Kidney epithelial cell (primary cell): ENCODE measurements around the gene DEDD2. TPM values are rescaled to one million over a fixed set of nuclear protein-coding genes. Genes with fewer than 3 reads are reported as not detected.

Experiments
- DNase-seq: peaks from one replicate; pipeline ENCODE4 v3.0.0-alpha.2; 2010; ENCODE audit warnings: low read depth
- H3K27me3 ChIP-seq: 2 replicates; pipeline ENCODE4 v1.6.0; 2011; ENCODE audit warnings: low read length; ENCODE audit not compliant: control insufficient read depth, insufficient read depth
- H3K36me3 ChIP-seq: 2 replicates; pipeline ENCODE4 v1.5.1; 2011; ENCODE audit warnings: low read length; ENCODE audit not compliant: control insufficient read depth, insufficient read depth
- H3K4me3 ChIP-seq: 2 replicates; pipeline ENCODE4 v1.5.1; 2011; ENCODE audit warnings: low read depth, mild to moderate bottlenecking, control low read depth, low read length
- CTCF ChIP-seq: IDR thresholded peaks from 2 replicates; pipeline ENCODE4 v1.5.1; 2011; ENCODE audit warnings: mild to moderate bottlenecking, moderate library complexity, low read length, control low read depth, inconsistent platforms; ENCODE audit not compliant: insufficient read depth, poor library complexity, severe bottlenecking
- total RNA-seq: library from RNA; depleted of rRNA; stranded (reverse); fragments of >200 nt; gene quantifications from 2 replicates; pipeline ENCODE4 v1.2.3, GENCODE V29; 2015

DEDD2 gene
- total RNA-seq, 1 donor from 2014 or later: 47.3 TPM

- Histone ChIP-seq H3K27me3 (no peaks in the 10 kb centered on the region), H3K4me3 (no peak overlapping the region), H3K36me3 (peaks cover 4% of the 10 kb centered on the region)
- TF ChIP-seq CTCF: no peak
- no peak for DNase-seq
Measured at GRCh38 chr19:42235181-42235580, 17.7 kb upstream of the DEDD2 start.

- H3K4me3 ChIP-seq: no peak overlapping the region
- no peak for DNase-seq
- H3K36me3 ChIP-seq: peaks cover 4% of the 10 kb centered on the region
- no peak for TF ChIP-seq CTCF
- no peaks in the 10 kb centered on the region for H3K27me3 ChIP-seq
Measured at GRCh38 chr19:42234364-42234763, 16.9 kb upstream of the DEDD2 start.

- no peak for TF ChIP-seq CTCF
- Histone ChIP-seq H3K27me3 (no peaks in the 10 kb centered on the region), H3K36me3 (peaks cover 6% of the 10 kb centered on the region), H3K4me3 (no peak overlapping the region)
- no peak for DNase-seq
Measured at GRCh38 chr19:42233678-42234292, 16.3 kb upstream of the DEDD2 start.

GRCh38 chr19:42233106-42233505, 15.6 kb upstream of the DEDD2 start:
- Histone ChIP-seq H3K4me3 (no peak overlapping the region), H3K36me3 (peaks cover 6% of the 10 kb centered on the region), H3K27me3 (no peaks in the 10 kb centered on the region)
- no peak for DNase-seq
- TF ChIP-seq CTCF: no peak

GRCh38 chr19:42232435-42232834, 15.0 kb upstream of the DEDD2 start:
- H3K36me3 ChIP-seq: peaks cover 6% of the 10 kb centered on the region
- H3K4me3 ChIP-seq: no peak overlapping the region
- TF ChIP-seq CTCF: no peak
- DNase-seq: no peak
- no peaks in the 10 kb centered on the region for H3K27me3 ChIP-seq

- no peak for DNase-seq
- no peak for TF ChIP-seq CTCF
- peaks cover 3% of the 10 kb centered on the region for H3K36me3 ChIP-seq
- H3K27me3 ChIP-seq: no peaks in the 10 kb centered on the region
- H3K4me3 ChIP-seq: no peak overlapping the region
Measured at GRCh38 chr19:42230571-42230970, 13.1 kb upstream of the DEDD2 start.
